ENCODE data around the gene IL19. TPM values are rescaled to one million over a fixed set of nuclear protein-coding genes. Genes with fewer than 3 reads are reported as not detected.

IL19 gene
- total and polyA plus RNA-seq, 2 of the 13 experiments (the other 11 are each of a cell fraction or from before 2014, with no cell fraction given) = not detected

GRCh38 chr1:206744683-206745082 lies 25.9 kb upstream of the IL19 start:
- Histone ChIP-seq H3K4me3 (replicated peaks in 1 of 3; ENCODE audit: insufficient read depth in 1 of 3, low read depth in 2 of 3, low read length in 3 of 3) (no peak overlapping the region), H2AFZ (ENCODE audit: low read length) (no peak overlapping the region), H4K20me1 (ENCODE audit: insufficient read depth, low read length) (no peaks in the 10 kb centered on the region), H3K9ac (ENCODE audit: insufficient read depth, low read depth, low read length) (no peak overlapping the region), H3K27me3 (ENCODE audit: control insufficient read depth in 1 of 2, insufficient read depth in 2 of 2, low read length in 2 of 2) (peaks cover 0 to 11% of the 10 kb centered on the region in 2 experiments; a peak in 3 of 5 replicates), H3K9me3 (ENCODE audit: low read length) (no peaks in the 10 kb centered on the region), H3K27ac (ENCODE audit: extremely low read length, insufficient read depth, low read length) (no peak overlapping the region), H3K79me2 (ENCODE audit: insufficient read depth, low read length) (no peaks in the 10 kb centered on the region), H3K36me3 (replicated peaks in 1 of 2; ENCODE audit: control insufficient read depth in 1 of 2, insufficient read depth in 2 of 2, low read length in 2 of 2) (no peaks in the 10 kb centered on the region), H3K4me2 (ENCODE audit: low read depth, low read length) (no peak overlapping the region), H3K4me1 (ENCODE audit: insufficient read depth, low read length) (no peaks in the 10 kb centered on the region)
- no peak for ATAC-seq
- TF ChIP-seq ZNF276 (CRISPR knock-in tag; IDR thresholded peaks at IDR 0.05; ENCODE audit: low read depth) (no peak), MTF2 (CRISPR knock-in tag; IDR thresholded peaks at IDR 0.05; ENCODE audit: borderline replicate concordance) (no peak), ARNT (IDR thresholded peaks at IDR 0.05) (no peak), ZNF251 (CRISPR knock-in tag; IDR thresholded peaks at IDR 0.05) (no peak), ZNF333 (CRISPR knock-in tag; IDR thresholded peaks at IDR 0.05; ENCODE audit: borderline replicate concordance) (no peak), ZFP36L2 (CRISPR knock-in tag; IDR thresholded peaks at IDR 0.05) (no peak), MIER3 (CRISPR knock-in tag; IDR thresholded peaks at IDR 0.05; ENCODE audit: borderline replicate concordance) (no peak), PRDM10 (CRISPR knock-in tag; IDR thresholded peaks at IDR 0.05; ENCODE audit: low read depth) (no peak)
- intact Hi-C loops (cut with micrococcal nuclease; ENCODE audit: unreplicated experiment) (no loop called here), in situ Hi-C loops (cut with HindIII; ENCODE audit: extremely low pct_ligation_motif_present, low pct_unique_long_range_greater_than_20kb) (no loop called here)
- FAIRE-seq = no peak
- WGBS (ENCODE audit: low lambda C conversion rate) = 41% methylated on average over 4 of the region's 4 CpGs
- no peak for DNase-seq (ENCODE audit: low spot score)
- CTCF ChIA-PET (ENCODE audit: low intra/inter-chr PET ratio, low total read pairs) = no interaction called here
- POLR2A ChIA-PET = interaction anchor here (0.7 kb wide), 1 partner anchor 132 kb away, joined by 3 read pairs; no protein-coding TSS in a partner anchor
- no TSS peak for BruUV-seq (replicated peaks)
